Right atrium auricular region (tissue), 2 donors: Measurements from ENCODE around the gene ALPI. TPM values are rescaled to one million over a fixed set of nuclear protein-coding genes. Genes with fewer than 3 reads are reported as not detected.

ENCODE experiments used
- DNase-seq: peaks from one replicate; pipeline ENCODE4 v3.0.0-alpha.2; 2019; ENCODE audit warnings: low spot score
- H3K27ac ChIP-seq, 2 donors: fragments of 200-600 bp; sonication (generic); 1 replicate in 1 of 2; 2 replicates in 1 of 2; pipeline ENCODE4 v1.5.1; 2016 to 2019
- H3K27me3 ChIP-seq, 2 donors: fragments of 200-600 bp; sonication (generic); one replicate each; pipeline versions ENCODE4 v1.5.1 to v1.6.0; 2017 to 2019
- H3K36me3 ChIP-seq: fragments of 200-600 bp; sonication (generic); one replicate; pipeline ENCODE4 v1.5.1; 2016
- H3K4me1 ChIP-seq, 2 donors: fragments of 200-600 bp; sonication (generic); one replicate each; pipeline versions ENCODE4 v1.5.1 to v1.6.0; 2017 to 2019
- H3K4me3 ChIP-seq, 2 donors: fragments of 200-600 bp; sonication (generic); 1 replicate in 1 of 2; 2 replicates in 1 of 2; pipeline ENCODE4 v1.5.1; 2017 to 2019; ENCODE audit warnings: mild to moderate bottlenecking in 1 of 2, moderate library complexity in 1 of 2
- H3K9me3 ChIP-seq, 2 donors: fragments of 200-600 bp; sonication (generic); one replicate each; pipeline ENCODE4 v1.5.1; 2019
- CTCF ChIP-seq, 2 donors: fragments of 200-600 bp; sonication (generic); IDR thresholded peaks; one replicate each; pipeline ENCODE4 v1.5.1; 2019; ENCODE audit warnings: antibody characterized with exemption in 2 of 2
- total RNA-seq, 2 donors: library from RNA; depleted of rRNA; stranded (reverse); fragments of >200 nt; gene quantifications; one replicate each; pipeline ENCODE4 v1.1.0, GENCODE V29; 2016

ALPI gene
- total RNA-seq, 2 donors from 2014 or later = not detected

DNA sequence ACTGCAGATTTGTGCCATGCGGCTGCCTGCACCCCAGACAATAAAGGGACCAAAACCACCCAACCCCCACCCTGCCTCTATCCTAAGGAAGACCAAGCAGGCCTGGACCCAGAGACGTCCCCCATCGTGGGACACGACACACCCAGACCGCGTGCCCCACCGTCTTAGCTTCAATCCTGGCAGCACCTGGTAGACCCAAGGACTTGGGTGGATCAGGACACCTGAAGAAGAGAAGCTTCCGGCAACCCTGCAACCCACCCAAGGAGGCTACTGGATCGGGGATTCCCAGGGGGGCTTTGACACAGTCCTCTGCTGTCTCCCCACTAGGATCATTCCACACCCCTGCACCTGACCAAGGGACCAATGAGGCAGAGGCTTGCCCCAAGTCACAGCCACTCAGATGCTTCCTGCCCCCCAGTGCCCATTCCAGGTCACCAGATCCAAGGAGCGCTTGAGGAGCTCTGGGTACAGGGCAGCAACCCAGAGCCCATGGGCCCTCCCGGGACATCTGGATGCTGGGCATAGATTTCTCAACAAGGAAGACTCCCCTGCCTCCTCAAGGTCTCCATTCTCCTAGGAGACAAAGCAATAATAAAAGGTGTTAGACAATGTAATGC is 3.6 kb downstream of the ALPI start:
- no peaks in the 10 kb centered on the region for H3K36me3 ChIP-seq
- no peak for DNase-seq
- no peaks in the 10 kb centered on the region for H3K9me3 ChIP-seq
- no peak overlapping the region for H3K4me3 ChIP-seq
- H3K4me1 ChIP-seq = no peaks in the 10 kb centered on the region
- TF ChIP-seq CTCF (IDR thresholded peaks at IDR 0.05) = no peak
- H3K27me3 ChIP-seq = peaks cover 0 to 5% of the 10 kb centered on the region in 2 donors
- H3K27ac ChIP-seq = no peak overlapping the region

- no peak for TF ChIP-seq CTCF (IDR thresholded peaks at IDR 0.05)
- Histone ChIP-seq H3K9me3 (no peaks in the 10 kb centered on the region), H3K27ac (no peak overlapping the region), H3K4me3 (no peak overlapping the region), H3K36me3 (no peaks in the 10 kb centered on the region), H3K4me1 (no peaks in the 10 kb centered on the region), H3K27me3 (peaks cover 0 to 5% of the 10 kb centered on the region in 2 donors)
- DNase-seq = no peak
These were observed 4.2 kb downstream of the ALPI start for GRCh38 chr2:232460171-232460570.

DNA sequence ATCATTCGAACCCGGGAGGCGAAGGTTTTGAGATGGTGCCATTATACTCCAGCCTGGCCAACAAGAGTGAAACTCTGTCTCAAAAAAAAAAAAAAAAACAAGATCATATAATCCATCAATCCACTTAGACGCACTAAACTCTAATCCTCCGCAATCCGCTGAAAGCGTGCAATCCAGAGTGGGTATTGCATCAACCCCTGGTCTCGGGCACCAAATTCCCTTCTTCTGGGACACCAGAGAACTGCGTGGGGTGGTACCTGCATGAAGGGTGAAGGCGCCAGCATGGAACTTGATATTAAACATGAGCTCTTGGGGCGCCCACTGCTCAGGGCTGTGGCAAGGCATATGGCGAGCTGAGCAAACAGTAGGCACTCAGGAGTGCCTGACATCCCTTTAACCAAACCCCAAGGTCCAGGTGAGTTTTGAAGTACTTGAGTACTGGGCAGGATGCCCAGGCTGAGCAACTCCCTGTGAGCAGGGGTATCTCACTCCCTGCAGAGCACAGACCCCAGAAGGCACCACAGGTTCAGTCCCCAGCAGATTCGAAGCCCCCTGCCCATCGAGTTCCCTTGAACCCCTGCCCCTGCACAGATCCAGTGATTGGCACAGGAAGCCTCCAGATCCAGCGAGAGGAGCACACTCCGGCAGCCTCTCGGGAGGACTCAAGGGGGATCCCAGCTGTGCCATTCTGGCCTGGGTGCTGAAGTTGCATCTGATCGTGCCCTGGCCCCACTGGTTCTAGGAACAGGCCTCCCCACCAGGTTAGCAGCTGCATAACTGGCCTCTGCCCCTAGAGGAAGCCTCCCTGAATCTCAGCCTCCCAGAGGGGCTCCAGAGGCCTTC is 8.0 kb downstream of the ALPI start:
- Histone ChIP-seq H3K36me3 (no peaks in the 10 kb centered on the region), H3K9me3 (no peaks in the 10 kb centered on the region), H3K4me3 (no peak overlapping the region), H3K27me3 (peaks cover 0 to under 1% of the 10 kb centered on the region in 2 donors), H3K4me1 (no peaks in the 10 kb centered on the region), H3K27ac (no peak overlapping the region)
- TF ChIP-seq CTCF (IDR thresholded peaks at IDR 0.05) = no peak
- DNase-seq = no peak

GRCh38 chr2:232464544-232464885 is 8.6 kb downstream of the ALPI start:
- Histone ChIP-seq H3K27ac (no peak overlapping the region), H3K36me3 (no peaks in the 10 kb centered on the region), H3K27me3 (no peaks in the 10 kb centered on the region), H3K9me3 (no peaks in the 10 kb centered on the region), H3K4me3 (no peak overlapping the region), H3K4me1 (no peaks in the 10 kb centered on the region)
- DNase-seq = no peak
- no peak for TF ChIP-seq CTCF (IDR thresholded peaks at IDR 0.05)

GRCh38 chr2:232465061-232465460 is 9.1 kb downstream of the ALPI start:
- Histone ChIP-seq H3K4me3 (no peak overlapping the region), H3K9me3 (no peaks in the 10 kb centered on the region), H3K27ac (no peak overlapping the region), H3K27me3 (no peaks in the 10 kb centered on the region), H3K36me3 (no peaks in the 10 kb centered on the region), H3K4me1 (no peaks in the 10 kb centered on the region)
- TF ChIP-seq CTCF (IDR thresholded peaks at IDR 0.05) = no peak
- no peak for DNase-seq
